Fibroblast of skin of back (primary cell): Measurements from ENCODE around the gene DCDC1.

Source experiments
- DNase-seq: peaks from one replicate; pipeline ENCODE4 v3.0.0-alpha.2; 2013

Gene DCDC1

GRCh38 chr11:31236143-31236542 lies 133.4 kb downstream of the DCDC1 start:
- DNase-seq, result peak; percentile 19

- DNase-seq, result no peak
These were observed 136.1 kb downstream of the DCDC1 start for GRCh38 chr11:31233425-31233824.

GRCh38 chr11:31231601-31232000 lies 137.9 kb downstream of the DCDC1 start:
- no peak for DNase-seq

- no peak for DNase-seq
These were observed 150.7 kb downstream of the DCDC1 start for GRCh38 chr11:31218847-31219246.

GRCh38 chr11:31214372-31214771 lies 155.2 kb downstream of the DCDC1 start:
- DNase-seq, result no peak

- no peak for DNase-seq
These were observed 170.2 kb downstream of the DCDC1 start for GRCh38 chr11:31199378-31199777.

GRCh38 chr11:31173926-31174680 lies 195.4 kb downstream of the DCDC1 start:
- no peak for DNase-seq

GRCh38 chr11:31160504-31161422 lies 208.8 kb downstream of the DCDC1 start:
- no peak for DNase-seq

- DNase-seq, result no peak
These were observed 218.7 kb downstream of the DCDC1 start for GRCh38 chr11:31150841-31151240.

- no peak for DNase-seq
These were observed 219.5 kb downstream of the DCDC1 start for GRCh38 chr11:31150011-31150410.

GRCh38 chr11:31141789-31142188 lies 227.8 kb downstream of the DCDC1 start:
- DNase-seq, result no peak

- DNase-seq, result no peak
These were observed 230.1 kb downstream of the DCDC1 start for GRCh38 chr11:31139479-31139878.

- no peak for DNase-seq
These were observed 236.8 kb downstream of the DCDC1 start for GRCh38 chr11:31132531-31133421.

GRCh38 chr11:31131760-31132159 lies 237.8 kb downstream of the DCDC1 start:
- no peak for DNase-seq

GRCh38 chr11:31127290-31127689 lies 242.2 kb downstream of the DCDC1 start:
- no peak for DNase-seq

GRCh38 chr11:31120428-31120827 lies 249.1 kb downstream of the DCDC1 start:
- no peak for DNase-seq

GRCh38 chr11:31118566-31118965 lies 251.0 kb downstream of the DCDC1 start:
- DNase-seq, result no peak

- DNase-seq, result no peak
These were observed 252.5 kb downstream of the DCDC1 start for GRCh38 chr11:31117038-31117437.

GRCh38 chr11:31114442-31114841 lies 255.1 kb downstream of the DCDC1 start:
- DNase-seq, result no peak

- DNase-seq, result no peak
These were observed 258.7 kb downstream of the DCDC1 start for GRCh38 chr11:31110830-31111229.

- DNase-seq, result no peak
These were observed 260.1 kb downstream of the DCDC1 start for GRCh38 chr11:31109446-31109845.

GRCh38 chr11:31107649-31108048 lies 261.9 kb downstream of the DCDC1 start:
- no peak for DNase-seq
